GM12864 (cell line): Measurements from ENCODE around the gene PPFIBP1.

Experiments used
- DNase-seq: peaks from one replicate; pipeline ENCODE4 v3.0.0-alpha.2; 2011; ENCODE audit warnings: low read depth
- H3K4me3 ChIP-seq: 2 replicates; pipeline ENCODE4 v1.5.1; 2011; ENCODE audit warnings: mild to moderate bottlenecking, low read depth, low read length, control low read depth
- TF ChIP-seq, protein P1 (sequence below): IDR thresholded peaks from 2 replicates; pipeline ENCODE4 v1.5.1; 2011; ENCODE audit warnings: low read depth, mild to moderate bottlenecking, moderate library complexity, low read length, control low read depth, inconsistent platforms; ENCODE audit errors: missing control alignments

The PPFIBP1 gene

GRCh38 chr12:27560126-27560525 lies 36.1 kb downstream of the PPFIBP1 start:
- TF ChIP-seq, protein P1, sequence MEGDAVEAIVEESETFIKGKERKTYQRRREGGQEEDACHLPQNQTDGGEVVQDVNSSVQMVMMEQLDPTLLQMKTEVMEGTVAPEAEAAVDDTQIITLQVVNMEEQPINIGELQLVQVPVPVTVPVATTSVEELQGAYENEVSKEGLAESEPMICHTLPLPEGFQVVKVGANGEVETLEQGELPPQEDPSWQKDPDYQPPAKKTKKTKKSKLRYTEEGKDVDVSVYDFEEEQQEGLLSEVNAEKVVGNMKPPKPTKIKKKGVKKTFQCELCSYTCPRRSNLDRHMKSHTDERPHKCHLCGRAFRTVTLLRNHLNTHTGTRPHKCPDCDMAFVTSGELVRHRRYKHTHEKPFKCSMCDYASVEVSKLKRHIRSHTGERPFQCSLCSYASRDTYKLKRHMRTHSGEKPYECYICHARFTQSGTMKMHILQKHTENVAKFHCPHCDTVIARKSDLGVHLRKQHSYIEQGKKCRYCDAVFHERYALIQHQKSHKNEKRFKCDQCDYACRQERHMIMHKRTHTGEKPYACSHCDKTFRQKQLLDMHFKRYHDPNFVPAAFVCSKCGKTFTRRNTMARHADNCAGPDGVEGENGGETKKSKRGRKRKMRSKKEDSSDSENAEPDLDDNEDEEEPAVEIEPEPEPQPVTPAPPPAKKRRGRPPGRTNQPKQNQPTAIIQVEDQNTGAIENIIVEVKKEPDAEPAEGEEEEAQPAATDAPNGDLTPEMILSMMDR = no peak
- no peak overlapping the region for H3K4me3 ChIP-seq
- no peak for DNase-seq

DNA sequence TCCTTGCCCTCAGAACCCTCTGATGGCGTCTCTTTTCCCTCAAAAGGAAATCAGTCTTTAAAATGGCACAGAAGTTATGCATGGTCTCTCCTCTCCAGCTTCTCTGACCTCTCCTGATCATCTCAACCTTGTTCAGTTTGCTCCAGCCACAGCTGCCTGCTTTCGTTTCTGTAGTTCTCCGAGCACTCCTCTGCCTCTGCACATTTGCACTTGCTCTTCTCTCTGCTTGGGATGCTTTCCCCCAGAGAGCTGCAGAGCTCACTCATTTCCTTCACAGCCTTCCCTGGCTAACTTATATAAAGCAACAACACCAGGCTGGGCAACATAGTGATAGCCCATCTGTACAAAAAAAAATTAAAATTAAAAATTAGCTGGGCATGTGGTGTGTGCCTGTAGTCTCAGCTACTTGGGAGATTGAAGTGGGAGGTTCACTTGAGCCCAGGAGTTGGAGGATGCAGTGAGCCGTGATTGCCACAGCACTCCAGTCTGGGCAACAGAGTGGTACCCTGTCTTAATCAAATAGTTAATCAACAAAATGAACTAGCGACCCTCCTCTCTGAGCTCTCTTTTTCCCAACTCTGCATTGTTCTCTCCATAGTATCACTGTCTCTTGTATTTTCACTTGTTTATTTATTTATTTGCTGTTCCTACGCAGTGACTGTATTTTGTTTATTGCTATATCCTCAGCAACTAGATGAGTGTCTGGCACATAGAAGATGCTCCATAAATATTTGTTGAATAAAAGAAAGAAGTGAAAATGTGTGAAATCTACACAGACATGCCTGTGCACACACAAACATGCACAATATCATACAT lies 37.7 kb downstream of the PPFIBP1 start:
- no peak for DNase-seq
- TF ChIP-seq, protein P1 = no peak
- H3K4me3 ChIP-seq = no peak overlapping the region

DNA sequence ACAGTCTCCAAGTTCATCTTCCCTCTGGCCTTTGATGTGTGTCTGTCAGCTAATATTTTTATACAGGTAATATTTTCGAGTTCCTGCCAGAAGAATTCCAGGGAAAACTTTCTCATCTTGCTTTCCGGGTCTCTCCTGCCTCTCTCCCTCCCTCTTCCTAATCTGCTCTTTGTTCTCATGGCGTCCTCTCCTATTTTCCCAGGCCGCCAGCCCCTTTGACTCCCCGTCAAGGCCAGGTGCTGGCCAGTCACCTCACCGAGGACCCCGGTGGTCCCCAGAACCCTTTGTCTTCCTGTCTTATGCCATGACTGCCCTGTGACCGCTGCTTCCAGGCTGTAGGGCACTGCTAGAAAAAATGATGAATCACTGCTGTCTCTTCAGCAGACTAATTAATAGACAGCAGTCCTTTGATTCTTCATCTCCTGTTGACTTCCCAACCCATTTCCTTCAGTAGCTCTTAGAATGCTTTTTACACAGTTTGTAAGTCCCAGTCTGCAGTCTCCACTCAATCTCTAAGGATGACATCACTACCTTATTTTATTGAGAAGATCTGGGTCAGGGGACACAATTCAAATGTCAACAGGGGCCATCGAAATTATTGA lies 40.7 kb downstream of the PPFIBP1 start:
- TF ChIP-seq, protein P1 = no peak
- no peak overlapping the region for H3K4me3 ChIP-seq
- DNase-seq = no peak

- TF ChIP-seq, protein P1 = no peak
- no peak overlapping the region for H3K4me3 ChIP-seq
- no peak for DNase-seq
Measured at GRCh38 chr12:27566159-27566558, 42.2 kb downstream of the PPFIBP1 start.

DNA sequence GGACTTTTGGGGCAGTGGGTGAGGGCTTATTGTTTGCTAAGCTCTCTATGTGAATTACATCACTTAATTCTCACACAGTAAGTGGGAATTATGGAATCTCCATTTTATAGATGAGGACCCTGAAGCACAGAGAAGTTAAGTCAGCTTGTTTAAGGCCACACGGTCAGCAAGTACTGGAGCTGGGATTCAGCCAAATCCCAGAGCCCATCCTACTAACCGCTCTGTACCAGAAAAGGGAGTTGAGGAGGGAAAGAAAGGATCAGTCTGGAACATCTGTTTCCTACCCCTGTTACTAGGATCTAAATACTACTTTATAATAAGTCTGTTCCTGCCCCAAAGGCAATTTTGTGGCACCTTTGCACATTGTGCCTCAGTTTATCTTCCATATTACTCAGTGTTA lies 42.6 kb downstream of the PPFIBP1 start:
- TF ChIP-seq, protein P1 = no peak
- no peak for DNase-seq
- no peak overlapping the region for H3K4me3 ChIP-seq

DNA sequence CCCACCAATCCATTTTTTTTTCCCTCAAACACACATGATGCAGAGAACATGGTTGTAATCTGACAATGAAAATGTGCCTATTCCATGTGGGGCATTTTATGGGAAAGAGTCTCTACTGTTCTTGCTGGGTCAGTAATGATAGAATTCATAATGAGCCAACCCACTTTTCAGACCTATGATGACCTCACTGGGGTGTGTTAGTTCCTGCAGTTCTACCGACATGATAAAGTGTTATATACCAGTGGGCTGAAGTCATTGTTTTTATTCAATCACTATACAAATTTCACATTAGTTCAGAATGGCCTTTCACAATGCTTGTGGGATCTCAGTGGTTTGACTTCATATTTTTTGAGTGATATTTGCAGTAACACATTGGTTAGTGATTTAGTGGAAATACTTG lies 47.5 kb downstream of the PPFIBP1 start:
- DNase-seq = no peak
- H3K4me3 ChIP-seq = no peak overlapping the region
- TF ChIP-seq, protein P1 = no peak
